Liver (tissue), 9 donors: Measurements from ENCODE around the gene RNPS1. TPM values are rescaled to one million over a fixed set of nuclear protein-coding genes. Genes with fewer than 3 reads are reported as not detected.

Source experiments
- DNase-seq: peaks from one replicate; pipeline ENCODE4 v3.0.0-alpha.2; 2017; ENCODE audit warnings: low spot score
- H3K27ac ChIP-seq, 2 donors: one replicate each; pipeline ENCODE4 v1.7.0; 2013; ENCODE audit warnings: inconsistent platforms in 2 of 2, low read length in 2 of 2, control low read depth in 1 of 2, low read depth in 1 of 2, mild to moderate bottlenecking in 1 of 2
- H3K27me3 ChIP-seq, 4 donors: one replicate each; pipeline versions ENCODE4 v1.6.1 to v1.7.0; 2013; ENCODE audit warnings: low read length in 3 of 4, inconsistent platforms in 1 of 4, mild to moderate bottlenecking in 1 of 4, moderate library complexity in 1 of 4; ENCODE audit not compliant: control insufficient read depth in 4 of 4, insufficient read depth in 4 of 4
- H3K36me3 ChIP-seq, 4 donors: one replicate each; pipeline versions ENCODE4 v1.6.1 to v1.7.0; 2013; ENCODE audit warnings: low read length in 3 of 4, mild to moderate bottlenecking in 3 of 4, low read depth in 1 of 4, moderate library complexity in 1 of 4; ENCODE audit not compliant: control insufficient read depth in 4 of 4, insufficient read depth in 3 of 4
- H3K4me1 ChIP-seq, 4 donors: one replicate each; pipeline versions ENCODE4 v1.6.1 to v1.7.0; 2013; ENCODE audit warnings: low read length in 3 of 4, mild to moderate bottlenecking in 3 of 4, moderate library complexity in 1 of 4; ENCODE audit not compliant: control insufficient read depth in 4 of 4, insufficient read depth in 4 of 4
- H3K4me3 ChIP-seq, 3 donors: one replicate each; pipeline versions ENCODE4 v1.6.1 to v1.7.0; 2013; ENCODE audit warnings: low read length in 3 of 3, control low read depth in 1 of 3, low read depth in 1 of 3, mild to moderate bottlenecking in 1 of 3
- H3K9ac ChIP-seq, 2 donors: one replicate each; pipeline ENCODE4 v1.7.0; 2013; ENCODE audit warnings: low read length in 2 of 2, mild to moderate bottlenecking in 2 of 2, moderate library complexity in 2 of 2, control low read depth in 1 of 2, low read depth in 1 of 2
- H3K9me3 ChIP-seq, 4 donors: one replicate each; pipeline versions ENCODE4 v1.6.1 to v1.7.0; 2013; ENCODE audit warnings: low read length in 3 of 4; ENCODE audit not compliant: control insufficient read depth in 4 of 4
- EGR1 ChIP-seq, 2 donors: IDR thresholded peaks; 2 replicates each; pipeline ENCODE4 v1.6.1; 2016 to 2018; ENCODE audit warnings: antibody characterized with exemption in 2 of 2, low read depth in 2 of 2
- FOXA1 ChIP-seq: IDR thresholded peaks from 2 replicates; pipeline ENCODE4 v1.6.1; 2016; ENCODE audit warnings: antibody characterized with exemption
- FOXA2 ChIP-seq: IDR thresholded peaks from 2 replicates; pipeline ENCODE4 v1.6.1; 2016; ENCODE audit warnings: antibody characterized with exemption
- GABPA ChIP-seq, 2 donors: IDR thresholded peaks in 1 of 2; conservative IDR thresholded peaks in 1 of 2; 2 replicates each; pipeline ENCODE4 v1.6.1; 2016; ENCODE audit warnings: antibody characterized with exemption in 2 of 2, mild to moderate bottlenecking in 1 of 2, moderate library complexity in 1 of 2
- HNF4A ChIP-seq, 2 donors: conservative IDR thresholded peaks; 2 replicates each; pipeline ENCODE4 v1.6.1; 2016; ENCODE audit warnings: antibody characterized with exemption in 2 of 2, mild to moderate bottlenecking in 2 of 2
- HNF4G ChIP-seq: IDR thresholded peaks from 2 replicates; pipeline ENCODE4 v1.6.1; 2016; ENCODE audit warnings: antibody characterized with exemption
- JUND ChIP-seq, 2 donors: IDR thresholded peaks; 2 replicates each; pipeline ENCODE4 v1.6.1; 2016; ENCODE audit warnings: antibody characterized with exemption in 2 of 2
- NR2F2 ChIP-seq: IDR thresholded peaks from 2 replicates; pipeline ENCODE4 v1.6.1; 2016; ENCODE audit warnings: antibody characterized with exemption
- RAD21 ChIP-seq, 2 donors: IDR thresholded peaks; 2 replicates each; pipeline ENCODE4 v1.6.1; 2016; ENCODE audit warnings: antibody characterized with exemption in 2 of 2, mild to moderate bottlenecking in 2 of 2
- RXRA ChIP-seq, 2 donors: IDR thresholded peaks; 2 replicates each; pipeline ENCODE4 v1.6.1; 2017 to 2018; ENCODE audit warnings: antibody characterized with exemption in 2 of 2, mild to moderate bottlenecking in 1 of 2
- SP1 ChIP-seq: IDR thresholded peaks from 2 replicates; pipeline ENCODE4 v1.6.1; 2018; ENCODE audit warnings: antibody characterized with exemption, mild to moderate bottlenecking
- TAF1 ChIP-seq: conservative IDR thresholded peaks from 2 replicates; pipeline ENCODE4 v1.6.1; 2016; ENCODE audit warnings: antibody characterized with exemption, mild to moderate bottlenecking
- YY1 ChIP-seq: IDR thresholded peaks from 2 replicates; pipeline ENCODE4 v1.6.1; 2016; ENCODE audit warnings: antibody characterized with exemption, mild to moderate bottlenecking
- WGBS: extraction: QIAGEN DNeasy Blood & Tissue Kit; methylation state at CpG from one replicate; pipeline ENCODE4 v1.1.7; 2013; 5-methylcytosine and 5-hydroxymethylcytosine counted together
- polyA plus RNA-seq, 2 donors: library from polyadenylated mRNA; stranded (reverse) in 1 of 2; unstranded in 1 of 2; fragments of 200-250 nt in 1 of 2; fragments of >200 nt in 1 of 2; fragmentation: Nextera tagmentation in 1 of 2; extraction: Ambion mirVana in 1 of 2; gene quantifications; one replicate each; pipeline versions ENCODE4 v1.2.1 to v1.2.3, GENCODE V29; 2013 to 2015
- total RNA-seq, 2 donors: library from RNA; depleted of rRNA; stranded (reverse); fragments of >200 nt; gene quantifications; one replicate each; pipeline ENCODE4 v1.2.3, GENCODE V29; 2014
- TF ChIP-seq, protein P1 (sequence below): IDR thresholded peaks from 2 replicates; pipeline ENCODE4 v1.6.1; 2016; ENCODE audit warnings: antibody characterized with exemption
- TF ChIP-seq, protein P2 (sequence below): IDR thresholded peaks from 2 replicates; pipeline ENCODE4 v1.6.1; 2016; ENCODE audit warnings: antibody characterized with exemption
- TF ChIP-seq, protein P3 (sequence below): fragments of 150-350 bp; IDR thresholded peaks from 2 replicates; pipeline ENCODE4 v1.5.1; 2017; ENCODE audit warnings: improper control_type of control experiment, low read depth, low read length; ENCODE audit not compliant: missing input control
- TF ChIP-seq, protein P4 (sequence below): IDR thresholded peaks from 2 replicates; pipeline ENCODE4 v1.6.1; 2016; ENCODE audit warnings: antibody characterized with exemption
- TF ChIP-seq, protein P5 (sequence below): IDR thresholded peaks from 2 replicates; pipeline ENCODE4 v1.6.1; 2016; ENCODE audit warnings: antibody characterized with exemption, mild to moderate bottlenecking
- donor health status: healthy.
- donor health status: healthy.
- donor health status: healthy.
- donor health status: healthy.
- donor health status: healthy.

RNPS1 gene
- total and polyA plus RNA-seq, 4 donors, result 31.3 to 38.2 (median 36.7) TPM

DNA sequence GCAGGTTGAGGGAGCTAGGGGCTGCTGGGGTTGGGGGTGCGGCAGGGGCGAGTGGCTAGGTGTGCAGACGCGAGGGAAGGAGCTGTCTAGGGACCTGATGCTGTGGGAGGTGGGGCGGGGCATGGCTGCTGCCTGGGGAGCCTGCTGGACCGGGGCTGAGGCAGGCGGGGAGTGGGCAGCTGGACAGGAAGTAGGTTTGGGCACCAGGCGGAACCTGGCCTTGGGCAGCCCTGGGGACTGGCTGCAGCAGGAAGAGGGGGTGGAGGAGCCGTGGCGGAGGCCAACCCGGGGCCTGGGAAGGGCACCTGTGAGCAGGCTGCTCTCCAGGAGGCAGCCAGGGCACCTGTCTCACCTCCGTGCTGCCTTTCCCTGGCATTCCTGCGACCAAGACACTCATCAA is 37.5 kb downstream of the RNPS1 start:
- Histone ChIP-seq H3K36me3 (peaks cover 0 to 61% (median 30%) of the 10 kb centered on the region in 4 donors), H3K27me3 (no peaks in the 10 kb centered on the region), H3K9ac (no peak overlapping the region), H3K4me3 (no peak overlapping the region), H3K9me3 (no peaks in the 10 kb centered on the region), H3K4me1 (peaks cover 5 to 18% (median 13%) of the 10 kb centered on the region in 4 donors), H3K27ac (no peak overlapping the region)
- TF ChIP-seq FOXA2 (no peak), GABPA (IDR thresholded peaks at IDR 0.05 in 1 of 2, conservative IDR thresholded peaks at IDR 0.05 in 1 of 2) (no peak), EGR1 (IDR thresholded peaks at IDR 0.05; ENCODE audit: low read depth in 2 of 2) (no peak), SP1 (no peak), RXRA (IDR thresholded peaks at IDR 0.05) (no peak), YY1 (no peak), HNF4A (conservative IDR thresholded peaks at IDR 0.05) (no peak), TAF1 (no peak), HNF4G (no peak), JUND (IDR thresholded peaks at IDR 0.05) (no peak), FOXA1 (no peak), RAD21 (IDR thresholded peaks at IDR 0.05) (no peak), NR2F2 (no peak)
- TF ChIP-seq, protein P1, sequence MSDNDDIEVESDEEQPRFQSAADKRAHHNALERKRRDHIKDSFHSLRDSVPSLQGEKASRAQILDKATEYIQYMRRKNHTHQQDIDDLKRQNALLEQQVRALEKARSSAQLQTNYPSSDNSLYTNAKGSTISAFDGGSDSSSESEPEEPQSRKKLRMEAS, result no peak
- TF ChIP-seq, protein P2, sequence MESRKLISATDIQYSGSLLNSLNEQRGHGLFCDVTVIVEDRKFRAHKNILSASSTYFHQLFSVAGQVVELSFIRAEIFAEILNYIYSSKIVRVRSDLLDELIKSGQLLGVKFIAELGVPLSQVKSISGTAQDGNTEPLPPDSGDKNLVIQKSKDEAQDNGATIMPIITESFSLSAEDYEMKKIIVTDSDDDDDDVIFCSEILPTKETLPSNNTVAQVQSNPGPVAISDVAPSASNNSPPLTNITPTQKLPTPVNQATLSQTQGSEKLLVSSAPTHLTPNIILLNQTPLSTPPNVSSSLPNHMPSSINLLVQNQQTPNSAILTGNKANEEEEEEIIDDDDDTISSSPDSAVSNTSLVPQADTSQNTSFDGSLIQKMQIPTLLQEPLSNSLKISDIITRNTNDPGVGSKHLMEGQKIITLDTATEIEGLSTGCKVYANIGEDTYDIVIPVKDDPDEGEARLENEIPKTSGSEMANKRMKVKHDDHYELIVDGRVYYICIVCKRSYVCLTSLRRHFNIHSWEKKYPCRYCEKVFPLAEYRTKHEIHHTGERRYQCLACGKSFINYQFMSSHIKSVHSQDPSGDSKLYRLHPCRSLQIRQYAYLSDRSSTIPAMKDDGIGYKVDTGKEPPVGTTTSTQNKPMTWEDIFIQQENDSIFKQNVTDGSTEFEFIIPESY, result no peak
- TF ChIP-seq, protein P3, sequence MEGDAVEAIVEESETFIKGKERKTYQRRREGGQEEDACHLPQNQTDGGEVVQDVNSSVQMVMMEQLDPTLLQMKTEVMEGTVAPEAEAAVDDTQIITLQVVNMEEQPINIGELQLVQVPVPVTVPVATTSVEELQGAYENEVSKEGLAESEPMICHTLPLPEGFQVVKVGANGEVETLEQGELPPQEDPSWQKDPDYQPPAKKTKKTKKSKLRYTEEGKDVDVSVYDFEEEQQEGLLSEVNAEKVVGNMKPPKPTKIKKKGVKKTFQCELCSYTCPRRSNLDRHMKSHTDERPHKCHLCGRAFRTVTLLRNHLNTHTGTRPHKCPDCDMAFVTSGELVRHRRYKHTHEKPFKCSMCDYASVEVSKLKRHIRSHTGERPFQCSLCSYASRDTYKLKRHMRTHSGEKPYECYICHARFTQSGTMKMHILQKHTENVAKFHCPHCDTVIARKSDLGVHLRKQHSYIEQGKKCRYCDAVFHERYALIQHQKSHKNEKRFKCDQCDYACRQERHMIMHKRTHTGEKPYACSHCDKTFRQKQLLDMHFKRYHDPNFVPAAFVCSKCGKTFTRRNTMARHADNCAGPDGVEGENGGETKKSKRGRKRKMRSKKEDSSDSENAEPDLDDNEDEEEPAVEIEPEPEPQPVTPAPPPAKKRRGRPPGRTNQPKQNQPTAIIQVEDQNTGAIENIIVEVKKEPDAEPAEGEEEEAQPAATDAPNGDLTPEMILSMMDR, result no peak
- TF ChIP-seq, protein P4, sequence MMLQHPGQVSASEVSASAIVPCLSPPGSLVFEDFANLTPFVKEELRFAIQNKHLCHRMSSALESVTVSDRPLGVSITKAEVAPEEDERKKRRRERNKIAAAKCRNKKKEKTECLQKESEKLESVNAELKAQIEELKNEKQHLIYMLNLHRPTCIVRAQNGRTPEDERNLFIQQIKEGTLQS, result no peak
- TF ChIP-seq, protein P5, sequence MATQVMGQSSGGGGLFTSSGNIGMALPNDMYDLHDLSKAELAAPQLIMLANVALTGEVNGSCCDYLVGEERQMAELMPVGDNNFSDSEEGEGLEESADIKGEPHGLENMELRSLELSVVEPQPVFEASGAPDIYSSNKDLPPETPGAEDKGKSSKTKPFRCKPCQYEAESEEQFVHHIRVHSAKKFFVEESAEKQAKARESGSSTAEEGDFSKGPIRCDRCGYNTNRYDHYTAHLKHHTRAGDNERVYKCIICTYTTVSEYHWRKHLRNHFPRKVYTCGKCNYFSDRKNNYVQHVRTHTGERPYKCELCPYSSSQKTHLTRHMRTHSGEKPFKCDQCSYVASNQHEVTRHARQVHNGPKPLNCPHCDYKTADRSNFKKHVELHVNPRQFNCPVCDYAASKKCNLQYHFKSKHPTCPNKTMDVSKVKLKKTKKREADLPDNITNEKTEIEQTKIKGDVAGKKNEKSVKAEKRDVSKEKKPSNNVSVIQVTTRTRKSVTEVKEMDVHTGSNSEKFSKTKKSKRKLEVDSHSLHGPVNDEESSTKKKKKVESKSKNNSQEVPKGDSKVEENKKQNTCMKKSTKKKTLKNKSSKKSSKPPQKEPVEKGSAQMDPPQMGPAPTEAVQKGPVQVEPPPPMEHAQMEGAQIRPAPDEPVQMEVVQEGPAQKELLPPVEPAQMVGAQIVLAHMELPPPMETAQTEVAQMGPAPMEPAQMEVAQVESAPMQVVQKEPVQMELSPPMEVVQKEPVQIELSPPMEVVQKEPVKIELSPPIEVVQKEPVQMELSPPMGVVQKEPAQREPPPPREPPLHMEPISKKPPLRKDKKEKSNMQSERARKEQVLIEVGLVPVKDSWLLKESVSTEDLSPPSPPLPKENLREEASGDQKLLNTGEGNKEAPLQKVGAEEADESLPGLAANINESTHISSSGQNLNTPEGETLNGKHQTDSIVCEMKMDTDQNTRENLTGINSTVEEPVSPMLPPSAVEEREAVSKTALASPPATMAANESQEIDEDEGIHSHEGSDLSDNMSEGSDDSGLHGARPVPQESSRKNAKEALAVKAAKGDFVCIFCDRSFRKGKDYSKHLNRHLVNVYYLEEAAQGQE, result no peak
- 93% methylated on average over 13 of the region's 13 CpGs for WGBS
- no peak for DNase-seq
